Gastroesophageal sphincter (tissue), 4 donors: ENCODE data around the gene ITGA2. TPM values are rescaled to one million over a fixed set of nuclear protein-coding genes. Genes with fewer than 3 reads are reported as not detected.

ENCODE experiments used
- ATAC-seq: fragments of 150-250 bp; one replicate; pipeline ENCODE4 v1.9.1; 2016; ENCODE audit warnings: mild to moderate bottlenecking, moderate library complexity
- H3K27ac ChIP-seq, 4 donors: fragments of 200-600 bp; sonication (generic) in 3 of 4; 1 replicate in 3 of 4; 2 replicates in 1 of 4; pipeline ENCODE4 v1.5.1; 2016 to 2019
- H3K27me3 ChIP-seq: fragments of 200-600 bp; sonication (generic); one replicate; pipeline ENCODE4 v1.5.1; 2019
- H3K36me3 ChIP-seq, 2 donors: fragments of 200-600 bp; sonication (generic); one replicate each; pipeline ENCODE4 v1.5.1; 2019; ENCODE audit warnings: control low read depth in 1 of 2
- H3K4me1 ChIP-seq, 3 donors: fragments of 200-600 bp; sonication (generic); 1 replicate in 2 of 3; 2 replicates in 1 of 3; pipeline ENCODE4 v1.5.1; 2016 to 2019; ENCODE audit warnings: control low read depth in 2 of 3
- H3K4me3 ChIP-seq, 2 donors: fragments of 200-600 bp; sonication (generic); one replicate each; pipeline ENCODE4 v1.5.1; 2019; ENCODE audit warnings: mild to moderate bottlenecking in 1 of 2, moderate library complexity in 1 of 2
- H3K9me3 ChIP-seq, 3 donors: fragments of 200-600 bp; sonication (generic); one replicate each; pipeline ENCODE4 v1.5.1; 2017 to 2019; ENCODE audit warnings: control low read depth in 2 of 3
- CTCF ChIP-seq, 4 experiments: fragments of 200-600 bp in 2 of 4; fragments of 450-650 bp in 2 of 4; sonication (generic) in 1 of 4; IDR thresholded peaks; one replicate each; pipeline ENCODE4 v1.5.1; 2017 to 2019; ENCODE audit warnings: antibody characterized with exemption in 4 of 4, mild to moderate bottlenecking in 2 of 4, moderate library complexity in 2 of 4
- EP300 ChIP-seq: sonication (generic); formaldehyde crosslinking; IDR thresholded peaks from one replicate; pipeline ENCODE4 v1.6.1; 2017; ENCODE audit warnings: antibody characterized with exemption, mild to moderate bottlenecking
- POLR2A ChIP-seq, 2 donors: fragments of 450-650 bp; IDR thresholded peaks; one replicate each; pipeline ENCODE4 v1.6.1; 2017; ENCODE audit warnings: antibody characterized with exemption in 2 of 2, mild to moderate bottlenecking in 2 of 2, moderate library complexity in 1 of 2
- POLR2AphosphoS5 ChIP-seq: sonication (generic); formaldehyde crosslinking; IDR thresholded peaks from one replicate; pipeline ENCODE4 v1.6.1; 2017; ENCODE audit warnings: antibody characterized with exemption
- WGBS, 2 donors: methylation state at CpG; one replicate each; pipeline ENCODE4 v1.1.5; 2018; ENCODE audit warnings: low coverage in 1 of 2; 5-methylcytosine and 5-hydroxymethylcytosine counted together
- total RNA-seq, 4 donors: library from RNA; depleted of rRNA; stranded (reverse); fragments of >200 nt; gene quantifications; one replicate each; pipeline ENCODE4 v1.1.0, GENCODE V29; 2016

Gene ITGA2
- total RNA-seq, 4 donors from 2014 or later = 1.5 to 14.6 (median 10.0) TPM

- WGBS, 2 donors = 67 to 70% methylated on average over 2 of the region's 2 CpGs
- Histone ChIP-seq H3K4me1 (peaks cover 0 to 24% (median 0%) of the 10 kb centered on the region in 3 donors), H3K27me3 (no peaks in the 10 kb centered on the region), H3K36me3 (peaks cover 0 to under 1% of the 10 kb centered on the region in 2 donors), H3K9me3 (no peaks in the 10 kb centered on the region), H3K4me3 (no peak overlapping the region), H3K27ac (no peak overlapping the region)
- TF ChIP-seq POLR2A (IDR thresholded peaks at IDR 0.05) (no peak), POLR2AphosphoS5 (no peak), CTCF (IDR thresholded peaks at IDR 0.05) (no peak), EP300 (no peak)
- no peak for ATAC-seq
Observed at GRCh38 chr5:52998552-52999313, 9.6 kb downstream of the ITGA2 start.

GRCh38 chr5:52999344-52999949, 10.3 kb downstream of the ITGA2 start:
- no peak overlapping the region for H3K27ac ChIP-seq
- no peaks in the 10 kb centered on the region for H3K27me3 ChIP-seq
- TF ChIP-seq EP300 (no peak), CTCF (IDR thresholded peaks at IDR 0.05) (no peak), POLR2A (IDR thresholded peaks at IDR 0.05) (no peak), POLR2AphosphoS5 (no peak)
- peaks cover 0 to 4% of the 10 kb centered on the region in 2 donors for H3K36me3 ChIP-seq
- H3K4me3 ChIP-seq = no peak overlapping the region
- 73 to 86% methylated on average over 1 of the region's 1 CpG for WGBS, 2 donors
- H3K9me3 ChIP-seq = no peaks in the 10 kb centered on the region
- H3K4me1 ChIP-seq = peaks cover 0 to 24% (median 0%) of the 10 kb centered on the region in 3 donors
- no peak for ATAC-seq

- peaks cover 0 to 20% (median 0%) of the 10 kb centered on the region in 3 donors for H3K4me1 ChIP-seq
- 100% methylated on average over 4 of the region's 4 CpGs; no CpG with 5 or more reads in 1 of the 2 donors for WGBS, 2 donors
- no peak overlapping the region for H3K27ac ChIP-seq
- peaks cover 0 to 4% of the 10 kb centered on the region in 2 donors for H3K36me3 ChIP-seq
- no peak for ATAC-seq
- H3K4me3 ChIP-seq = no peak overlapping the region
- H3K27me3 ChIP-seq = no peaks in the 10 kb centered on the region
- no peak for TF ChIP-seq CTCF (IDR thresholded peaks at IDR 0.05)
- no peak for TF ChIP-seq EP300
- TF ChIP-seq POLR2A (IDR thresholded peaks at IDR 0.05) = no peak
- no peak for TF ChIP-seq POLR2AphosphoS5
- no peaks in the 10 kb centered on the region for H3K9me3 ChIP-seq
Observed at GRCh38 chr5:53001541-53001940, 12.4 kb downstream of the ITGA2 start.

- H3K4me3 ChIP-seq = no peak overlapping the region
- no peak for TF ChIP-seq POLR2A (IDR thresholded peaks at IDR 0.05)
- TF ChIP-seq EP300 = no peak
- no peak for TF ChIP-seq CTCF (IDR thresholded peaks at IDR 0.05)
- TF ChIP-seq POLR2AphosphoS5 = no peak
- ATAC-seq = no peak
- no peaks in the 10 kb centered on the region for H3K9me3 ChIP-seq
- H3K27me3 ChIP-seq = no peaks in the 10 kb centered on the region
- peaks cover 0 to 17% (median under 1%) of the 10 kb centered on the region in 3 donors for H3K4me1 ChIP-seq
- H3K27ac ChIP-seq = no peak overlapping the region
- WGBS, 2 donors = 44 to 60% methylated on average over 1 of the region's 1 CpG
- H3K36me3 ChIP-seq = peaks cover 0 to 4% of the 10 kb centered on the region in 2 donors
Observed at GRCh38 chr5:53002491-53002890, 13.3 kb downstream of the ITGA2 start.

GRCh38 chr5:53003144-53003543, 14.0 kb downstream of the ITGA2 start:
- TF ChIP-seq EP300 = no peak
- no peak for TF ChIP-seq POLR2AphosphoS5
- TF ChIP-seq POLR2A (IDR thresholded peaks at IDR 0.05) = no peak
- TF ChIP-seq CTCF (IDR thresholded peaks at IDR 0.05) = no peak
- WGBS, 2 donors = 100% methylated on average over 1 of the region's 1 CpG
- Histone ChIP-seq H3K9me3 (no peaks in the 10 kb centered on the region), H3K36me3 (peaks cover 0 to 4% of the 10 kb centered on the region in 2 donors), H3K4me3 (no peak overlapping the region), H3K4me1 (peaks cover 0 to 11% (median 2%) of the 10 kb centered on the region in 3 donors), H3K27ac (no peak overlapping the region), H3K27me3 (no peaks in the 10 kb centered on the region)
- no peak for ATAC-seq
